Activated CD8-positive, alpha-beta memory T cell treated with anti-CD3 and anti-CD28 coated beads for 1 hour (primary cell): ENCODE data around the gene PHF12.
"Not testable (repeated sequence)": the region's sequence is repeated elsewhere in the genome, so short reads cannot be mapped to it uniquely, and the experiment has no call there.

Source experiments
- DNase-seq, 2 donors: peaks; one replicate each; pipeline ENCODE4 v3.0.0-alpha.2; 2020; ENCODE audit warnings: low read depth in 1 of 2; ENCODE audit errors: extremely low read depth in 1 of 2

The PHF12 gene

DNA sequence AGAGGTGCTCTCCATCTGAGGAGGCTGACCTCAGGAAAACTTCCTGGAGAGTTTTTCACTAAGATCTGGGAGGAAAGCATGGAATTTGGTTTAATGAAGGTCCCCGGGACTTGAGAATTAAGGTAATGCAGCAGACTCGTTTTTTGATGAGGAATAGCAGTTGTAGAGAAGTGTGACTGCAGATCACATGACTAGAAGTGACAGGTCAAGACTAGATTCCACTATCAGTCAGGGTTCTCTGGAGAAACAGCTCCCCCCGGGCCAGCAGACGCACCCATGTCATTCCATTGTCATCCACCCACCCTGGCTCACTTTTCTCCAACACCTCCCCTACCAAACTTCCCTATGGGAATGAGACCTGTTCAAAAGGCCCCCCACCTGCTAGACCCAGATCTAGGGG, 46.5 kb downstream of the PHF12 start:
- DNase-seq, result no peak

DNA sequence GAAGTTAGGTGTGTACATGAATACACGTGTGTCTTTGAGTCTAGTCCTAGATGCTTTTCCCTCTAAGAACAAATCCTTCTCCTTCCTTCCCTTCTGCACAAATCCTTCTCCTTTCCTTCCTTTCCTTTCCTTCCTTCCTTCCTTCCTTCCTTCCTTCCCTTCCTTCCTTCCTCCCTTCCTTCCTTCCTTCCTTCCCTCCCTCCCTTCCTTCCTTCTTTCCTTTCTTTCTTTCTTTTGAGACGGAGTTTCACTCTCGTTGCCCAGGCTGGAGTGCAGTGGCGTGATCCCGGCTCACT, 47.8 kb downstream of the PHF12 start:
- not testable (repeated sequence) for DNase-seq

DNA sequence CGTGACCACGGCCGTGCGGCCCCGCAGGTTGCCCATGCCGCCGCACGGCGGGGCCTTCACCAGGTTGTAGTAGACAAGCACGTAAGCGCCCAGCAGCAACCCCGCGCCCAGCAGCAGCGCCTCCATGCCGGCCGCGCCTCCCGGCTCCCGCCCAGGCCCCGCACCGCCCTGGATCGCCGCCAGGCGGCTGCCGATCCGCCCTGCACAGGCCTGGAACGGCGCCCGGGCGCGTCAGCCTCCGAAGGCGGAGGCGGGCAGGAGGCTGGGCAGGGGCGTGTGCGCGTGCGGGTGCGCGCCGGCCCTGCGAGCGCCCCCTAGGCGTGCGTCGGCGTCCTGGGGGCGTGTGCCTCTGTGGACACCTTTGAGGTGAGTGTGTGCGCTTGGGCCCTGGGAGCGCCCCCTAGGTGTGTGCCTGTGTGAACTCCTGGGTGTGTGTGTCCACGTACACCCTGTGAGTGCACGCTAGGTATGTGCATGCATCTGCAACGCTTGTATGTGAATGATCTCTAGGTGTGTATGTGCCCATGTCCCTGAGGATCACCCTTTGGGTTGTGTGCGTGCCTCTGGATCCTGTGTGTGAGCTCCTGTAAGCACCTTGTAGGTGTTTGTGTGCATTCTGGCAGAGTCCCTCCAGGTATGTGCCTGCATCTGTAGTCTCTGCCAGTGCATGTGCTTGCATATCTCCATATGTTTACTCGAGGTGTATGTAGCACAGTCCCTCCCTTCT, 48.3 kb downstream of the PHF12 start, which contains the start of gene DHRS13:
Gene DHRS13, minus strand, starts transcription at position 261 of the 727 bp plus-strand sequence. Its CDS starts 135 bp downstream, at position 126.
- DNase-seq, result peak; percentile 81 to 93

DNA sequence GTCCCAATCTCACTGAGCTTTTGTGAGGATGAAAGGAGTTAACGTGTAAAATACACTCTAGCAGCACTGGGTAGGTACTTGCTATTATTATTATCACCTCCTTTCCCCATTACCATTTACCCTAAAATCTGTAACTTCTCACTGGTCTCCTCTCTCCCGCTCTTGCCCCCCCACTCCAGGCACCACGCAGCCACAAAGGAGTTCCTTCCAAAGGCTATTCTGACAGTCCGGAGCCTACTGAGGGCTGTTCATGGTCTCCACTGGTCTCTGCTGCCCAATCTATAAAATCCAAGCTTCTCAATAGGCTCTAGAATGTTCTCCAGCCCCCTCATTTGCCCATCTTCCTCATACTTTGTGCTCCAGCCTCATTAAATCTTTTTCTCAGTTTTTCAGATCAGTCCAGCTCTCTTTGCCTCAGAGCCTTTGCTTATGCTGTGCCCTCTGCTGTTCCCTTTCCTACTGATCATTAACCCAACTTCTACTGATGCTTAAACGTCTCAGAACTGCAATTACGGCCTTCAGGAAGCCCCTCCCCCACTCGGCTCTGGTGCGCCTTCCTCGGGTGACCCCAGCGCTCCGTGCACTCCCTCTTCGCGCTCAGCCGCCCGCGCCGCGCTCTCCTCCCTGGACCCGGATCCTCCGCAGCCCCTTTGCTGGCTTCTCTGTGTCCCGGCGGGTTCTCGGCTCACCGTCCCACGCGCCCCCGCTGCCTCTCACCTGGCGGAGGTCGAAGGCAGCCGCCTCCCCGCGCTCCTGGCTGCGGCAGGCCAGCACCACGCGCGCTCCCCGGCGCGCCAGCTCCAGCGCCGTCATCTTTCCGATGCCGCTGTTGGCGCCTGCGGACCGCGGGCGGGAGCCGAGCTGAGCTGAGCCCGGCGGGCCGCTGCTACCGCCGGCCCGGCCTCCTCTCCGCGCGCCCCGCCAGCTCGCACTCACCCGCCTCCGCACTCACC, 49.2 kb downstream of the PHF12 start:
- DNase-seq, result peak in 1 of 2 donors; percentile 24

- no peak for DNase-seq
Measured at GRCh38 chr17:28900986-28901726, 50.2 kb downstream of the PHF12 start.

DNA sequence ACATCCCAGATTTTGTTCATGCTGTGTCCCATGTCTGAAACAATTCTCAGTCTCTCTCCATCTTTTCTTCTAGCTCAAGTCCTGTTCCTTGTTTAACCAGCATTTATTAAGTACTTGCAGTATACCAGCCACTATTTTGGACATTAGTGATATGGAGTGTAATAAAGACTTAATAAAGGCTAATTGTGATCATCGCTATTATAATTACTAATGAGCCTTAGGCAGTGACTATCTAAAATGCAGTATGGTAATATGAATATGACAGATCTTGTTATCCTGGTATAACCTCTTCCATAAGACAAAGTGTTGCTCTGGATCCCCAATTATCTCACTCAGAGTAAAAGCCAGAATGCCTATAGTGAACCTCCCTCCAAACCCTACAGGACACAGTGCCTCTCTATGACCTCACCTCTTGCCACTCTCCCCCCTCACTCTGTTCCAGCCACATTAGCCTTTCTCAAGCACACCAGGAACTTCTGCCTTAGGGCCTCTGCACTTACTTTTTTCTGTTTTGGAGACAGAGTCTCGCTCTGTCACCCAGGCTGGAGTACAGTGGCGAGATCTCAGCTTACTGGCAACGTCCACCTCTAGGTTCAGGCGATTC, 52.0 kb downstream of the PHF12 start:
- DNase-seq, result no peak

GRCh38 chr17:28898527-28898955, 52.8 kb downstream of the PHF12 start:
- DNase-seq, result no peak

GRCh38 chr17:28897769-28898526, 53.4 kb downstream of the PHF12 start:
- DNase-seq, result no peak

GRCh38 chr17:28896884-28897768, 54.2 kb downstream of the PHF12 start, which contains the start of gene FLOT2:
TSS of gene FLOT2 (minus strand) at chr17:28897733. CDS start at chr17:28897574, 159 bp downstream.
- peak in 1 of 2 donors; percentile 45 for DNase-seq

GRCh38 chr17:28896491-28896883, 54.8 kb downstream of the PHF12 start:
- DNase-seq, result no peak

- no peak for DNase-seq
Measured at GRCh38 chr17:28895794-28896447, 55.4 kb downstream of the PHF12 start.

GRCh38 chr17:28893248-28894183, 57.8 kb downstream of the PHF12 start:
- not testable (repeated sequence) for DNase-seq

GRCh38 chr17:28892024-28892423, 59.3 kb downstream of the PHF12 start:
- no peak for DNase-seq

DNA sequence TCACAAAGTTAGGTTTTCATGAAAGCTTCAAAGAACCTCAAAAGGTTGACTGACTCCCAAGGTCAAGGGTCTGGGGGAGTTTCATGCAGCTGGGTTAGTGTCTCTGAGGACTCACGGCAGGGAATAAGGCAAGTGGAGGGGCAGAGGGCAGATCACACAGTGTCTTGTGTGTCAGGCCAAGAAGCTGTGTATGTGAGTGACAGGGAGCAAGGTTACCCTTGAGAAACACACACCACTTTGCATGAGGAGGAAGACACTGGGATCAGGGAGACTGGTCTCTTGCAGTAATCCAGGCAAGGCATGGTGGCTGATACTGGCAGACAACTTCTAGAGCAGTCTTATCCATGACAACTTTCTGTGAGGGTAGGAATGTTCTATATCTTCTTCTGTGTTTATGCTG, 60.1 kb downstream of the PHF12 start:
- DNase-seq, result no peak

DNA sequence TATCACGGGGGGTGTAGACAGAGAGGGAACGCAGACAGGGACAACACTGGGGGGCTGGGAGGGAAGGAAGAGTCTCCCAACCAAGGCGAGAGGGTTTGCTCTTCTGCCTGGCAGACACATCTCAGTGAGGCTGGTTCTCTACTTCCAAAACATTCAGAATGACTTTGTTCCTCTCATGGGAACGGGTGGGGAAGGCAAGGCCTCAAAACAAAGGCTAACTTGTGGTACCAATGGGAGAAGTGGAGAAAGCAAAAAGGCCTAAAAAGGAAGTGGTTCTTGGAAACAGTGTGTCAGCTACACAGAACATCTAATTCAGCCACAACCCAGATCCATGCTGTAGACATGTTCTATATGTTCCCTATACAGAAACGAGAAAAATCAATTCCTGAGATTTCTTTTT, 61.3 kb downstream of the PHF12 start:
- no peak for DNase-seq

- no peak for DNase-seq
Measured at GRCh38 chr17:28888832-28889231, 62.5 kb downstream of the PHF12 start.

DNA sequence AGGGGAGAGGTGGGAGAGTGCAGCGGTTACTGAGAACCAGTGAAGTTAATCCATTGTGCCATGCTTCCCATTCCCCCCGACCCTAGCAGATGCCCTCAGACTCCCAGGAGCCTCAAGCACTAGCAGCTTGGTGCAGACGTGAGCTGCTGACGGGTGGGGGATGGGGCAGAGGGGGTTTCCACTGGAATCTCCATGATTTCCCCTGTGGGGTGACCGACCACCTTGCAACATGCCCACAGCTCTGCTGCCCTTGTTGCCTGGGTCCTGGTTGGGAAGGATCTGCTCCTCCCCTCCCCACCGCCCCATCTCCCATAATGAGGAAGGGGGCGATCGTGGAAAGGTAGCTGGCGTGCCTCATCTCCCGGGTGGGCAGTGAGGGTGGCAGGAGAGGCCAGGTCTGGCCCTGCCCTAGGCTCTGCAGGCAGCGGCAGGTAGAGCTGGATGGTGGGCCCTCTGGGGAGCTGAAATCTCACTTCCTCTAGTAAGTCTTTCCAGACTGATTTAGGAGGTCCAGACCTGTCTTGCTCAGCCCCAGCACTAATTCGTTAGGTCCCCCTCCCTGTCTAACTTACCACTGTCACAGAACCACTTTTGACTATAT, 63.3 kb downstream of the PHF12 start:
- no peak for DNase-seq
